H9 (cell line): Measurements from ENCODE around the gene SLC35A4. TPM values are rescaled to one million over a fixed set of nuclear protein-coding genes. Genes with fewer than 3 reads are reported as not detected.

Experiments
- DNase-seq: peaks from one replicate; pipeline ENCODE4 v3.0.0-alpha.2; 2017
- H2AFZ ChIP-seq: one replicate; pipeline ENCODE4 v1.6.1; 2013; ENCODE audit warnings: mild to moderate bottlenecking, low read length, control low read depth, moderate library complexity
- H2AK5ac ChIP-seq: 2 replicates; pipeline ENCODE4 v1.6.1; 2013; ENCODE audit warnings: low read length, control low read depth, mixed read lengths; ENCODE audit not compliant: insufficient read length
- H2BK120ac ChIP-seq: one replicate; pipeline ENCODE4 v1.6.1; 2013; ENCODE audit warnings: low read depth, mild to moderate bottlenecking, low read length, control low read depth, inconsistent platforms; ENCODE audit not compliant: poor library complexity, severe bottlenecking
- H2BK12ac ChIP-seq: 2 replicates; pipeline ENCODE4 v1.6.1; 2013; ENCODE audit warnings: low read length, control low read depth, mixed read lengths, low read depth; ENCODE audit not compliant: insufficient read length
- H2BK15ac ChIP-seq: 2 replicates; pipeline ENCODE4 v1.6.1; 2013; ENCODE audit warnings: low read depth, low read length, control low read depth
- H2BK20ac ChIP-seq: one replicate; pipeline ENCODE4 v1.6.1; 2013; ENCODE audit warnings: low read depth, mild to moderate bottlenecking, low read length, control low read depth, inconsistent platforms; ENCODE audit not compliant: poor library complexity, severe bottlenecking
- H2BK5ac ChIP-seq: 2 replicates; pipeline ENCODE4 v1.6.1; 2013; ENCODE audit warnings: low read length, control low read depth, mixed read lengths; ENCODE audit not compliant: insufficient read length
- H3K14ac ChIP-seq: 2 replicates; pipeline ENCODE4 v1.6.1; 2013; ENCODE audit warnings: low read length, control low read depth; ENCODE audit not compliant: insufficient read depth
- H3K18ac ChIP-seq: 2 replicates; pipeline ENCODE4 v1.6.1; 2013; ENCODE audit warnings: low read depth, mild to moderate bottlenecking, mixed read lengths, low read length, control low read depth; ENCODE audit not compliant: insufficient read length
- H3K23ac ChIP-seq: 2 replicates; pipeline ENCODE4 v1.6.1; 2013; ENCODE audit warnings: low read length, control low read depth, mixed read lengths, low read depth; ENCODE audit not compliant: insufficient read length
- H3K23me2 ChIP-seq: 2 replicates; pipeline ENCODE4 v1.6.1; 2013; ENCODE audit warnings: low read depth, mild to moderate bottlenecking, mixed read lengths, low read length, control low read depth; ENCODE audit not compliant: insufficient read length, poor library complexity, severe bottlenecking
- H3K27ac ChIP-seq: 2 replicates; pipeline ENCODE4 v1.5.1; 2013; ENCODE audit warnings: low read length, control low read depth, mixed read lengths, low read depth; ENCODE audit not compliant: insufficient read length
- H3K27me3 ChIP-seq: 2 replicates; pipeline ENCODE4 v1.6.1; 2013; ENCODE audit warnings: low read length, control low read depth, inconsistent platforms; ENCODE audit not compliant: insufficient read depth
- H3K4ac ChIP-seq: 2 replicates; pipeline ENCODE4 v1.6.1; 2013; ENCODE audit warnings: low read depth, mild to moderate bottlenecking, control low read depth, inconsistent platforms, low read length, moderate library complexity
- H3K4me1 ChIP-seq: 2 replicates; pipeline ENCODE4 v1.6.1; 2013; ENCODE audit warnings: low read length, control low read depth, inconsistent platforms; ENCODE audit not compliant: insufficient read depth
- H3K4me2 ChIP-seq: 2 replicates; pipeline ENCODE4 v1.6.1; 2013; ENCODE audit warnings: low read length, control low read depth, mixed read lengths; ENCODE audit not compliant: insufficient read length, insufficient read depth
- H3K56ac ChIP-seq: 2 replicates; pipeline ENCODE4 v1.6.1; 2013; ENCODE audit warnings: low read depth, mild to moderate bottlenecking, mixed read lengths, low read length, control low read depth; ENCODE audit not compliant: insufficient read length
- H3K79me1 ChIP-seq: 2 replicates; pipeline ENCODE4 v1.6.1; 2013; ENCODE audit warnings: low read depth, mild to moderate bottlenecking, moderate library complexity, low read length, control low read depth, inconsistent platforms; ENCODE audit not compliant: insufficient read depth, poor library complexity, severe bottlenecking
- H3K79me2 ChIP-seq: 2 replicates; pipeline ENCODE4 v1.6.1; 2013; ENCODE audit warnings: low read length, control low read depth, inconsistent platforms; ENCODE audit not compliant: insufficient read depth
- H3K9ac ChIP-seq: 2 replicates; pipeline ENCODE4 v1.6.1; 2013; ENCODE audit warnings: low read length, control low read depth, mixed read lengths; ENCODE audit not compliant: insufficient read length; ENCODE audit errors: extremely low read depth
- H3K9me3 ChIP-seq: one replicate; pipeline ENCODE4 v1.6.1; 2013; ENCODE audit warnings: low read depth, low read length, inconsistent platforms; ENCODE audit not compliant: control insufficient read depth
- H3T11ph ChIP-seq: one replicate; pipeline ENCODE4 v1.6.1; 2013; ENCODE audit warnings: mild to moderate bottlenecking, low read length, control low read depth, inconsistent platforms
- H4K20me1 ChIP-seq: one replicate; pipeline ENCODE4 v1.6.1; 2013; ENCODE audit not compliant: control insufficient read depth, insufficient read length, insufficient read depth
- H4K5ac ChIP-seq: 2 replicates; pipeline ENCODE4 v1.6.1; 2013; ENCODE audit warnings: low read depth, mild to moderate bottlenecking, mixed read lengths, low read length, control low read depth; ENCODE audit not compliant: insufficient read length
- H4K8ac ChIP-seq: replicated peaks from 2 replicates; pipeline ENCODE4 v1.6.1; 2013; ENCODE audit warnings: low read length, control low read depth, mixed read lengths, low read depth; ENCODE audit not compliant: insufficient read length
- H4K91ac ChIP-seq: 2 replicates; pipeline ENCODE4 v1.6.1; 2013; ENCODE audit warnings: low read depth, mild to moderate bottlenecking, moderate library complexity, mixed read lengths, low read length, control low read depth; ENCODE audit not compliant: insufficient read length
- H3K27ac Mint-ChIP-seq, 3 experiments: 2 replicates in 2 of 3; 3 replicates in 1 of 3; pipeline ENCODE4 v1.8.0; 2020 to 2021; ENCODE audit warnings: mixed read lengths in 3 of 3, mild to moderate bottlenecking in 1 of 3, moderate library complexity in 1 of 3
- H3K27me3 Mint-ChIP-seq: 2 replicates; pipeline ENCODE4 v1.8.0; 2021; ENCODE audit warnings: low read depth, mild to moderate bottlenecking, moderate library complexity, mixed read lengths
- H3K36me3 Mint-ChIP-seq, 3 experiments: 2 replicates in 2 of 3; 3 replicates in 1 of 3; pipeline ENCODE4 v1.8.0; 2020 to 2021; ENCODE audit warnings: low read depth in 3 of 3, mixed read lengths in 3 of 3; ENCODE audit not compliant: insufficient read depth in 1 of 3
- H3K4me1 Mint-ChIP-seq, 2 experiments: 2 replicates each; pipeline ENCODE4 v1.8.0; 2020; ENCODE audit warnings: mixed read lengths in 2 of 2
- H3K4me3 Mint-ChIP-seq, 2 experiments: 2 replicates in 1 of 2; 3 replicates in 1 of 2; pipeline ENCODE4 v1.8.0; 2020 to 2021; ENCODE audit warnings: mild to moderate bottlenecking in 2 of 2, mixed read lengths in 2 of 2, moderate library complexity in 1 of 2
- H3K9me3 Mint-ChIP-seq, 2 experiments: 2 replicates in 1 of 2; 3 replicates in 1 of 2; pipeline ENCODE4 v1.8.0; 2020; ENCODE audit warnings: mild to moderate bottlenecking in 2 of 2, mixed read lengths in 2 of 2, moderate library complexity in 1 of 2
- total RNA-seq: library from RNA; stranded (reverse); gene quantifications from 2 replicates; pipeline ENCODE4 v1.2.1, GENCODE V29; 2021
- TF ChIP-seq, protein P1 (sequence below): fragments of 200-600 bp; sonication (generic); conservative IDR thresholded peaks from 3 replicates; pipeline ENCODE4 v1.8.0; 2021; ENCODE audit warnings: antibody characterized with exemption, mild to moderate bottlenecking

The SLC35A4 gene
- total RNA-seq, 1 experiment from 2014 or later = 92.0 TPM

DNA sequence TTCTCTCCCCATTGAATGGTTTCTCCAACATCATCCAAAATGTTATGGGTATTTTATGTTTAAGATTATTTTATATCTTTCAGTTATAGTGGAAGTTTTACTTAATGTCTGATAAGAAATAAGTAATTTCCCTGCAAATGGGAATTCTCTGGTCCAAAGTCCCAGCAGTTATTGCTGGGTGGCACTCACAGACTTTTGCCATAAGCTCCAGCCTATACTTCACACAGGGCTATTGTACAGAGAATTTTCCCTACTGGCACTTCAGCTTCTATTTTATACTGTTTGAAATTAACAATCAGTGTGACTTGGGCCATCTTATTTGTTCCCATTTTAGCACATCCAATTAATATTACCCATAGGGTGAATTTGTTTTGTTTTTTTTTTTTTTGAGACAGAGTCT lies 35.5 kb downstream of the SLC35A4 start:
- H2AK5ac ChIP-seq = no peak overlapping the region
- H4K91ac ChIP-seq = no peak overlapping the region
- H2BK12ac ChIP-seq = no peak overlapping the region
- no peak overlapping the region for H2BK5ac ChIP-seq
- H3K79me2 ChIP-seq = no peaks in the 10 kb centered on the region
- TF ChIP-seq, protein P1, sequence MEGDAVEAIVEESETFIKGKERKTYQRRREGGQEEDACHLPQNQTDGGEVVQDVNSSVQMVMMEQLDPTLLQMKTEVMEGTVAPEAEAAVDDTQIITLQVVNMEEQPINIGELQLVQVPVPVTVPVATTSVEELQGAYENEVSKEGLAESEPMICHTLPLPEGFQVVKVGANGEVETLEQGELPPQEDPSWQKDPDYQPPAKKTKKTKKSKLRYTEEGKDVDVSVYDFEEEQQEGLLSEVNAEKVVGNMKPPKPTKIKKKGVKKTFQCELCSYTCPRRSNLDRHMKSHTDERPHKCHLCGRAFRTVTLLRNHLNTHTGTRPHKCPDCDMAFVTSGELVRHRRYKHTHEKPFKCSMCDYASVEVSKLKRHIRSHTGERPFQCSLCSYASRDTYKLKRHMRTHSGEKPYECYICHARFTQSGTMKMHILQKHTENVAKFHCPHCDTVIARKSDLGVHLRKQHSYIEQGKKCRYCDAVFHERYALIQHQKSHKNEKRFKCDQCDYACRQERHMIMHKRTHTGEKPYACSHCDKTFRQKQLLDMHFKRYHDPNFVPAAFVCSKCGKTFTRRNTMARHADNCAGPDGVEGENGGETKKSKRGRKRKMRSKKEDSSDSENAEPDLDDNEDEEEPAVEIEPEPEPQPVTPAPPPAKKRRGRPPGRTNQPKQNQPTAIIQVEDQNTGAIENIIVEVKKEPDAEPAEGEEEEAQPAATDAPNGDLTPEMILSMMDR = no peak
- H3K9me3 ChIP-seq = no peaks in the 10 kb centered on the region
- Mint-ChIP-seq H3K27me3 (peaks cover 9% of the 10 kb centered on the region), H3K27ac (no peak overlapping the region), H3K9me3 (peaks cover 4 to 8% of the 10 kb centered on the region in 2 experiments; a peak in 2 of 5 replicates), H3K4me3 (no peak overlapping the region), H3K36me3 (no peaks in the 10 kb centered on the region), H3K4me1 (no peaks in the 10 kb centered on the region)
- H2BK120ac ChIP-seq = no peak overlapping the region
- no peak overlapping the region for H4K5ac ChIP-seq
- H3K9ac ChIP-seq = no peak overlapping the region
- H3K79me1 ChIP-seq = no peaks in the 10 kb centered on the region
- H4K8ac ChIP-seq = no peak overlapping the region
- no peak for DNase-seq
- H4K20me1 ChIP-seq = no peaks in the 10 kb centered on the region
- no peak overlapping the region for H3K14ac ChIP-seq
- H3K56ac ChIP-seq = no peak overlapping the region
- H3T11ph ChIP-seq = no peak overlapping the region
- no peak overlapping the region for H2BK15ac ChIP-seq
- H3K18ac ChIP-seq = no peak overlapping the region
- no peak overlapping the region for H3K23ac ChIP-seq
- no peaks in the 10 kb centered on the region for H3K4me1 ChIP-seq
- no peaks in the 10 kb centered on the region for H3K23me2 ChIP-seq
- no peak overlapping the region for H3K4me2 ChIP-seq
- no peaks in the 10 kb centered on the region for H3K27me3 ChIP-seq
- H3K4ac ChIP-seq = no peak overlapping the region
- H2AFZ ChIP-seq = no peak overlapping the region
- H3K27ac ChIP-seq = no peak overlapping the region
- H2BK20ac ChIP-seq = no peak overlapping the region
